OCI-LY1 (cell line): ENCODE measurements around the gene FMN2.

Experiments used
- H2AFZ ChIP-seq: fragments of 200-600 bp; sonication (generic), shearing (Covaris generic); 2 replicates; pipeline ENCODE4 v1.6.0; 2014; ENCODE audit warnings: antibody characterized with exemption, mild to moderate bottlenecking, low read length
- H3F3A ChIP-seq: fragments of 200-600 bp; sonication (generic), shearing (Covaris generic); 2 replicates; pipeline ENCODE4 v1.6.0; 2014; ENCODE audit warnings: mild to moderate bottlenecking, antibody characterized with exemption, low read length, moderate library complexity; ENCODE audit not compliant: insufficient read depth
- H3K27ac ChIP-seq: fragments of 200-600 bp; sonication (generic); 2 replicates; pipeline ENCODE4 v1.5.1; 2014; ENCODE audit warnings: low read length, mixed run types, mild to moderate bottlenecking, low read depth; ENCODE audit not compliant: poor library complexity, severe bottlenecking
- H3K27me3 ChIP-seq: fragments of 200-600 bp; sonication (generic); 2 replicates; pipeline ENCODE4 v1.6.0; 2014; ENCODE audit warnings: antibody characterized with exemption, mild to moderate bottlenecking, low read length, moderate library complexity; ENCODE audit not compliant: insufficient read depth
- H3K36me3 ChIP-seq: fragments of 200-600 bp; sonication (generic); 2 replicates; pipeline ENCODE4 v1.6.1; 2014; ENCODE audit warnings: mild to moderate bottlenecking, antibody characterized with exemption, low read length, moderate library complexity, mixed read lengths; ENCODE audit not compliant: insufficient read depth
- H3K4me1 ChIP-seq: fragments of 200-600 bp; sonication (generic); 2 replicates; pipeline ENCODE4 v1.5.1; 2014; ENCODE audit warnings: mild to moderate bottlenecking, low read length, moderate library complexity; ENCODE audit not compliant: insufficient read depth, severe bottlenecking
- H3K4me2 ChIP-seq: fragments of 200-600 bp; sonication (generic), shearing (Covaris generic); 2 replicates; pipeline ENCODE4 v1.6.1; 2014; ENCODE audit warnings: low read length
- H3K4me3 ChIP-seq: fragments of 200-600 bp; sonication (generic); 2 replicates; pipeline ENCODE4 v1.5.1; 2014; ENCODE audit warnings: low read length, low read depth, mild to moderate bottlenecking, mixed read lengths; ENCODE audit not compliant: poor library complexity, severe bottlenecking
- H3K79me2 ChIP-seq: fragments of 200-600 bp; shearing (Covaris generic); 2 replicates; pipeline ENCODE4 v1.6.1; 2016; ENCODE audit warnings: mixed run types, low read length, mixed read lengths; ENCODE audit not compliant: insufficient read depth
- H3K9ac ChIP-seq: fragments of 200-600 bp; sonication (generic), shearing (Covaris generic); 2 replicates; pipeline ENCODE4 v1.6.1; 2014; ENCODE audit warnings: mild to moderate bottlenecking, low read length, mixed read lengths
- H3K9me2 ChIP-seq: fragments of 200-600 bp; sonication (generic), shearing (Covaris generic); 2 replicates; pipeline ENCODE4 v1.6.1; 2014; ENCODE audit warnings: low read depth, mild to moderate bottlenecking, low read length, mixed read lengths
- H3K9me3 ChIP-seq: fragments of 200-600 bp; shearing (Covaris generic); 2 replicates; pipeline ENCODE4 v1.6.1; 2014; ENCODE audit warnings: low read length, mixed read lengths
- H4K20me1 ChIP-seq: fragments of 200-600 bp; sonication (generic), shearing (Covaris generic); 2 replicates; pipeline ENCODE4 v1.6.0; 2016; ENCODE audit warnings: mild to moderate bottlenecking, low read length; ENCODE audit not compliant: insufficient read depth
- CTCF ChIP-seq: fragments of 200-600 bp; sonication (generic), shearing (Covaris generic); IDR thresholded peaks from 2 replicates; pipeline ENCODE4 v1.5.1; 2017; ENCODE audit warnings: mild to moderate bottlenecking, antibody characterized with exemption, low read length, moderate library complexity, mixed read lengths
- EZH2 ChIP-seq: fragments of 200-600 bp; sonication (generic), shearing (Covaris generic); IDR thresholded peaks from 2 replicates; pipeline ENCODE4 v1.8.0; 2017; ENCODE audit warnings: borderline replicate concordance, mixed run types, mild to moderate bottlenecking, antibody characterized with exemption, low read length, moderate library complexity, mixed read lengths

FMN2 gene

GRCh38 chr1:240337781-240338180 is 246.1 kb downstream of the FMN2 start:
- Histone ChIP-seq H3K27me3 (no peaks in the 10 kb centered on the region), H3K9me3 (no peaks in the 10 kb centered on the region), H3K4me3 (no peak overlapping the region), H3K9me2 (no peaks in the 10 kb centered on the region), H3F3A (no peaks in the 10 kb centered on the region), H4K20me1 (no peaks in the 10 kb centered on the region), H3K9ac (no peak overlapping the region), H3K27ac (no peak overlapping the region), H3K36me3 (no peaks in the 10 kb centered on the region), H3K79me2 (no peaks in the 10 kb centered on the region), H3K4me2 (no peak overlapping the region), H2AFZ (no peak overlapping the region), H3K4me1 (no peaks in the 10 kb centered on the region)
- TF ChIP-seq EZH2 (no peak), CTCF (no peak)

- Histone ChIP-seq H2AFZ (no peak overlapping the region), H3K4me1 (no peaks in the 10 kb centered on the region), H3K79me2 (no peaks in the 10 kb centered on the region), H3K4me2 (no peak overlapping the region), H3K36me3 (no peaks in the 10 kb centered on the region), H3K9me3 (no peaks in the 10 kb centered on the region), H3K9ac (no peak overlapping the region), H3F3A (no peaks in the 10 kb centered on the region), H4K20me1 (no peaks in the 10 kb centered on the region), H3K9me2 (no peaks in the 10 kb centered on the region), H3K27ac (no peak overlapping the region), H3K4me3 (no peak overlapping the region), H3K27me3 (no peaks in the 10 kb centered on the region)
- no peak for TF ChIP-seq CTCF
- TF ChIP-seq EZH2: no peak
Observed at GRCh38 chr1:240338837-240339236, 247.2 kb downstream of the FMN2 start.

- H3K9ac ChIP-seq: no peak overlapping the region
- H3K4me3 ChIP-seq: no peak overlapping the region
- no peaks in the 10 kb centered on the region for H4K20me1 ChIP-seq
- no peaks in the 10 kb centered on the region for H3K4me1 ChIP-seq
- no peaks in the 10 kb centered on the region for H3K27me3 ChIP-seq
- H3F3A ChIP-seq: no peaks in the 10 kb centered on the region
- TF ChIP-seq EZH2: no peak
- TF ChIP-seq CTCF: no peak
- H3K9me2 ChIP-seq: no peaks in the 10 kb centered on the region
- H3K4me2 ChIP-seq: no peak overlapping the region
- H3K36me3 ChIP-seq: no peaks in the 10 kb centered on the region
- H2AFZ ChIP-seq: no peak overlapping the region
- no peak overlapping the region for H3K27ac ChIP-seq
- no peaks in the 10 kb centered on the region for H3K9me3 ChIP-seq
- no peaks in the 10 kb centered on the region for H3K79me2 ChIP-seq
Observed at GRCh38 chr1:240341365-240342250, 249.9 kb downstream of the FMN2 start.
